Measurements from ENCODE around the gene METTL1.

DNA sequence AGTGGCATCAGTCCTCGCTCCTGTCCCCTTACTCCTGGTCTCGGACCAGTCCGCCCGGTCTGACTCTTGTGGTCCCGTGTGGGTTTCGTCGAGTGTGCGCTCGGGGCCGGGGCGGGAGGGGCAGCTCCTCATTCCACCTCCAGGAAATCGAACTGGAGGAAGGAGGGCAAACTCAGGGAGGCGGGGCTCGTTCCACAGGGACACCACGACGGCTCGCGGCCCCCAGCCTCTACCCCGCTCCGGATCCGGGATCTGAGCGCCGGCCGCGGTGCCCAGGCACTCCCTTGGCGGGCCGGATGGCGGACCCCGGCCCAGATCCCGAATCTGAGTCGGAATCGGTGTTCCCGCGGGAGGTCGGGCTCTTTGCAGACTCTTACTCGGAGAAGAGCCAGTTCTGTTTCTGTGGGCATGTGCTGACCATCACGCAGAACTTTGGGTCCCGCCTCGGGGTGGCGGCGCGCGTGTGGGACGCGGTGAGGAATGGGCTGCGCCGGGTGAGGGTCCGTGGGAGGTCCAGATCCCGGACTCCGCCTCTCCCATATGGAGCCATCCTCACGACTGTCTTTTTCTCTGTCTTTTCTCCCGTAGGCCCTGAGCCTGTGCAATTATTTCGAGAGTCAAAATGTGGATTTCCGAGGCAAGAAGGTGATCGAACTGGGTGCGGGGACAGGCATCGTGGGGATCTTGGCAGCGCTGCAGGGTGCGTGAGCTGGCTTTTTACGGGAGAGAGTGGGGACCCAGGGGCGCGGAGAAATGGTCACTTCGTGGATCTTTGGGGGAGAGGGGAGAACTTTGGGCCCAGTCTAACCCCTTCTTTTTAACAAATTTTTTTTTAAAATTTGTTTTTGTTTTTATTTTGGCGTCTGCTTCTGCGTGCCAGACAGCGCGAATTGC is 771 bp upstream of the METTL1 start, which contains the start of gene EEF1AKMT3:
- TF ChIP-seq, protein P1, sequence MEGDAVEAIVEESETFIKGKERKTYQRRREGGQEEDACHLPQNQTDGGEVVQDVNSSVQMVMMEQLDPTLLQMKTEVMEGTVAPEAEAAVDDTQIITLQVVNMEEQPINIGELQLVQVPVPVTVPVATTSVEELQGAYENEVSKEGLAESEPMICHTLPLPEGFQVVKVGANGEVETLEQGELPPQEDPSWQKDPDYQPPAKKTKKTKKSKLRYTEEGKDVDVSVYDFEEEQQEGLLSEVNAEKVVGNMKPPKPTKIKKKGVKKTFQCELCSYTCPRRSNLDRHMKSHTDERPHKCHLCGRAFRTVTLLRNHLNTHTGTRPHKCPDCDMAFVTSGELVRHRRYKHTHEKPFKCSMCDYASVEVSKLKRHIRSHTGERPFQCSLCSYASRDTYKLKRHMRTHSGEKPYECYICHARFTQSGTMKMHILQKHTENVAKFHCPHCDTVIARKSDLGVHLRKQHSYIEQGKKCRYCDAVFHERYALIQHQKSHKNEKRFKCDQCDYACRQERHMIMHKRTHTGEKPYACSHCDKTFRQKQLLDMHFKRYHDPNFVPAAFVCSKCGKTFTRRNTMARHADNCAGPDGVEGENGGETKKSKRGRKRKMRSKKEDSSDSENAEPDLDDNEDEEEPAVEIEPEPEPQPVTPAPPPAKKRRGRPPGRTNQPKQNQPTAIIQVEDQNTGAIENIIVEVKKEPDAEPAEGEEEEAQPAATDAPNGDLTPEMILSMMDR (conservative IDR thresholded peaks at IDR 0.05; ENCODE audit: low read length) = no peak
- no peak for TF ChIP-seq EZH2phosphoT487 (IDR thresholded peaks at IDR 0.05; ENCODE audit: borderline replicate concordance)

All from Loucy (cell line).